ENCODE data around the gene F8. TPM values are rescaled to one million over a fixed set of nuclear protein-coding genes. Genes with fewer than 3 reads are reported as not detected.
"Not testable (repeated sequence)": the region's sequence is repeated elsewhere in the genome, so short reads cannot be mapped to it uniquely, and the experiment has no call there.

F8 gene
- total RNA-seq, 1 experiment from 2014 or later = 5.3 TPM

DNA sequence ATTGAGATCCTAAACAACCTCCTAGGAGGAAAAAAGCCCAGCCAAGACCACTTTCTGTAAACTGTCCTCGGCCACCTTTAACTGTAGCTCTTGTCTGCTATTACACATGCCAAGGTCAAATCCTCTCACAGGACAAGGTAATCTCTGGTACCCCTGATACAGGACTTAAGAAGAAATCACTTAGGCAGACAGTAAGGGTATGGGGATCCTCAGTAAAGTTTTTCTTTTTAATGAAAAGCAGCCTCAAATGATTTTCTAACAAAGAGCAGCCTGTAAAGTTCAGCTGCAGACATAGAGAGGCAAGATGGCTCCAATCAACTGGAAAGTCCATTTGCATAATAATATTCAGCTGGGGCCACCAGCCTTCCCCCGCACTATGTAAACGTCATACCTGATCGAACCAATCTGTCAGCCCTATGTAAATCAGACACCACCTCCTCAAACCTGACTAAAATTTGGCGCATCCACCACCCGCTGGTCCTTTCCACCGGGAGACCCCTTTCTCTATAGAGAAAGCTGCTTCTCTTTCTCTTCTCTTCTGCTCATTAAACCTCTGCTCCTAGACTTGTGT, 202.7 kb downstream of the F8 start:
- DNase-seq (ENCODE audit: extremely low read depth, low read depth) = no peak

DNA sequence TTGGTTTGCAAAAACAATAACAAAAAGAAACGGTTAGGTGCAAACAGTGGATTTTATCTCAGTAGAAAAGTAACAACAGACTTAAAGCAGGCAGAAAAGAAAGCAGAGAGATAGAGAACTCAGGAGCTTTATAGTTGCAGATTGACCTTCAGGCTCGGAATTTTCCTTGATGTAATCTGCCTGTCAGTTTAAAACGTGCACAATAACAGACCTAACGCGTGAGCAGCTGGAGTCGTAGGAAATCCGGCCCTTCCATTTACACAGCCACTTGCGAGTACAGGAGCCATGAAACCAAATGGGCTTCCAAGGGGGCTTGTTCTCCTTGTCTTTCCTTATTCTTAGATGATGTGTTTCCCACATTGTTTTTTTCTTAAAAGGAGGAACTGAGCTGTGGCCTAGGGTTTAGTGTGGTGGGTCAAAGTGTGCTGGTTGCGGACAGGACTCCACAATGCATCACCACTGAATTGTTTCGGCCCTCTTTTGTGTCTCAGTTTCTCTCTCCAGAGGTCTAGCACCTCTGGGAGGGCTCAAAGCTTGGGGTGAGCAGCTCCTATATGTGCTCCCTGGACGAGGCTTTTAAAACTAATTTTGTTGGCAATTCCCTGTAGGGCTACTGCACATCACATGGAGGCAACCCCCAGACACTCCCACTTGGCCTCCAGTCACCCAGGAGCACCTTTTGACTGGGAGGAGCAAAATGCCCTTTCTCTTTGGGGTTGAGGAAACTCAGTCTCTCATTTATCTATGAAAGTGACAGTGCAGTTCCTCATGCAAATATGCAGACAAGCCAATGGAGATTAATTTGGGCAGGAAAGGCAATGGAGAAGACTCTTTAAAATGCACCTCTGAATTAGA, 203.4 kb downstream of the F8 start:
- no peak for DNase-seq (ENCODE audit: extremely low read depth, low read depth)

DNA sequence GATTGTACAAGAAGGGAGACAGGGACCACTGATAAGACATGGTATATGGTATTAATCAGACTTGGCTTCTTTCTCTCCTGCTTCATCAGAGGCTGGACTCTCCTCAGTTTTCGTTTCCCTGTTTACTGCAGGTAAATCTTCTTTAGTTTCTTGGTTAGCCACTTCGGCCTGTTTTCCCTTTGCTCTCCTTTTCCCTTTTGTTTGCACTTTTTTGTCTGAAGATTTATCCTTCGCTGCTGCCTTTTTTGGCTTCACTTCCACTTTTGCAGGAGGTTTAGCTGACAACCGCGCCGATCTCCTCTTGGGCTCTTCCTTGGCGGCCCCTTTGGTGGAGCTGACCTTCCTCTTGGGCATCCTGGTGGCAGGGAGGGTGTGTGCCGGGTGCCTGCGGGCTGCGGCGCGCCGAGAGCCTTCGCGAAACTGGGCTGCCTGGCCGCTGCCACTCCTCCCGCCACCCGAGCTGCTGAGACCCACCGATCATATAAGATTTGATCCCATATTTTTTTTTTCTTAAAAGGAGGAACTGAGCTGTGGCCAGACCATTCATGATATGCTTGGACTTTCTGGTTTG, 205.4 kb downstream of the F8 start:
- not testable (repeated sequence) for DNase-seq (ENCODE audit: extremely low read depth, low read depth)

DNA sequence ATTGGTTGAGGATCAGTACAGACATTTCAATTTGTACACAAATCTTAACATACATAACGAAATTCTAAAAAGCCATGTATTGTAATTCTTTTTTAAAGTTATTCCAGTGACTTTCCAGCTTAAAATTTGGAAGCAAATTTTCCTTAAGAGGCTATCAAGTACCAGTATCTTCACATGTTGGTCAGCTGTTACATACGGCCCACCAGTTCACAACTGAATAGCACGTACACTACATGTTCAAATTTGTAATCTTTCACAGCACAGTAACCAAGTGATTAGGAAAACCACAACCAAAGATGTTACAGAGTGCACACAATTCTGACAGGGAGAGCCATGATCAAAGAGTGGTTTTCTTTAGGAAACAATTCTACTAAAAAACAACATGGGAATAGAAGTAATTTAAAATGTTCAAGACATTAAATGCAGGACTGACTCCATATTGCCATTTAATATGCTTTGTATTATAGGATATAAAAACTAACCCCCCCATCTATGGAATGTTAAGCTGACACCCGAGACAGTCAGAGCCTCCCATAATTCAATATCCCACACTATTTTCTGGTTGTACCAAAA, 206.1 kb downstream of the F8 start:
- not testable (repeated sequence) for DNase-seq (ENCODE audit: extremely low read depth, low read depth)

DNA sequence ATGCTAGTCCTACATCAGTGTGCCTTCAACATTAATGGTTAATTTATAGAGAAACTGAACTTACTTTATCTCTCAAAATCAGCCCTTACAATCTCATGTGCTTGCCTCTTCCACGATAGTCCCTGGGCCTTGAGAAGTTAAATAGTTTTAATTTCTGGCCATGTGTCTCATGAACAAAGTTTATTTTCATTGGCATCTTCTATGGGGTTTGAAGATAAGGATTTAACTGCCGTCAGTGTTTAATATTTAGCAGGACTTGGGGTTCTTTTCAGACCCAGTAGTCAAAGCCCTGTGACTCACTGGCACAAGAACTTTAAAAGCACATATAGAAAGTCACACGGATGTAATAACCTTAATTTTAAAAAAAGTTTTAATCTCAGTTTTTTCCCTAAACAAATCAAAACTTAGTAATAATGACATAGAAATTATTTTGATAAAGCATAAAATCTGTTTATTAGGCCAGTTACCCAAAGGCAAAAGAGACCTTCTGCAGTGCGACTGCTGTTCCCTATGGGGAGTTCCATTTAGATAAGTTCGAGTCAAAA, 207.2 kb downstream of the F8 start:
- no peak for DNase-seq (ENCODE audit: extremely low read depth, low read depth)

DNA sequence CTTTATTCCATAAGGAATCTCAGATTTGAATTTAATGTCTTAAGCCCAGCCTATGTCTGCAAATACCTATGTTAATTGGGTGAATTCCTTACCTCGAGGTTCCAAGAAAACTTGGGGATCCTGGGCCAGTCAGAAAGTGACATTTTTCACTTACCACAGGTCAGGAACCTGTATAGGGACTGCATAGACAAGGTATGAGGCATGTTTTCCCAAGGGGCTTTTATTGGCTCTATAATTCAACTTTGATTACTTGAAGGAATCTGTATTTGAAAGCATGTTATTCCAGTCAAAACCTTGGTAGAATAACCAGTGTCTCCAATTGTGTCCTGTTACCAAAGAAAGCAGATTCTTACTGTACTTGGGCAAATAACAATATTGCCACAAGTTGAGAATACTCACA, 208.7 kb downstream of the F8 start:
- no peak for DNase-seq (ENCODE audit: extremely low read depth, low read depth)

DNA sequence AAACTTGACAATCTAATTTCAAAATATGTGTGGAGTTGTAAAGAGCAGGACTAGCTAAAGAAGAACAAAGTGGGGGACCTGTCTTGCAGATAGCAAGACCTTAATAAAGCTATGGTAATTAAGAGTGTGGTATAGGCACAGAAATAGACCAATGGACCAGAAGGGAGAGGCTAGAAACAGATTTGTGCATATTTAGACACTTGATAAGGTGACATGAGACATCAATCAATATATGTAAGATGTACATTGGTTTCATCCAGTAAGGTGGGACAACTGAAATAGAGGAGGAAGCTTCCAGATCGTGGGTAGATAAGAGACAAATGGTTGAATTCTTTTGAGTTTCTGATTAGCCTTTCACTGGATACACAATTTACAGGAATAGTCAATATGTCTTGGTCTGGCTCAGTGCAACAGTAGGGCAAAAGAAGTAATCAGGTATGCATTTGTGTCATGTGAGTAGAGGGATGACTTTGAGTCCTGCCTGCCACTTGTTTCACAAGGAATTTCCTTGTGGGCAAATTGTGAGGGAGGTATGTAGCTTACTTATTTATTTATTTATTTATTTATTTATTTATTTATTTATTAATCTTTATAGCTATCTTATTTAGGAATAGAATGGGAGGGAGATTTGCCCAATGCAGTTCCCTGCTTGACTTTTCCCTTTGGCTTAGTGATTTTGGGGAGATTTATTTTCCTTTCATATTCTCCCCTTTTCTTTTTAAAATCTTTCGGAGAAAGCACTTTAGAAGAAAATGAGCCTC, 210.0 kb downstream of the F8 start:
- no peak for DNase-seq (ENCODE audit: extremely low read depth, low read depth)

DNA sequence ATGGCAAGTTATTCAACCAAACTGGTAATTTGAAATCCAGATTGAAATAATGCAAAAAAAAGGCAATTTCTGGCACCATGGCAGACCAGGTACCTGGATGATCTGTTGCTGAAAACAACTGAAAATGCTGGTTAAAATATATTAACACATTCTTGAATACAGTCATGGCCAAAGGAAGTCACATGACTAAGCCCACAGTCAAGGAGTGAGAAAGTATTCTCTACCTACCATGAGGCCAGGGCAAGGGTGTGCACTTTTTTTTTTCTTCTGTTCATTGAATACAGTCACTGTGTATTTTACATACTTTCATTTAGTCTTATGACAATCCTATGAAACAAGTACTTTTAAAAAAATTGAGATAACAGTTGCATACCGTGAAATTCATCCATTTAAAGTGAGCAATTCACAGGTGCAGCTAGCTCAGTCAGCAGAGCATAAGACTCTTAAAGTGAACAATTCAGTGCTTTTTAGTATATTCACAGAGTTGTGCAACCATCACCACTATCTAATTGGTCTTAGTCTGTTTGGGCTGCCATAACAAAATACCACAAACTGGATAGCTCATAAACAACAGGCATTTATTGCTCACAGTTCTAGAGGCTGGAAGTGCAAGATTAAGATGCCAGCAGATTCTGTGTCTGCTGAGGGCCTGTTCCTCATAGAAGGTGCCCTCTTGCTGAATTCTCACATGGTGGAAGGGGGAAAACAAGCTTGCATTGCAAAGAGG, 212.4 kb downstream of the F8 start:
- no peak for DNase-seq (ENCODE audit: extremely low read depth, low read depth)

DNA sequence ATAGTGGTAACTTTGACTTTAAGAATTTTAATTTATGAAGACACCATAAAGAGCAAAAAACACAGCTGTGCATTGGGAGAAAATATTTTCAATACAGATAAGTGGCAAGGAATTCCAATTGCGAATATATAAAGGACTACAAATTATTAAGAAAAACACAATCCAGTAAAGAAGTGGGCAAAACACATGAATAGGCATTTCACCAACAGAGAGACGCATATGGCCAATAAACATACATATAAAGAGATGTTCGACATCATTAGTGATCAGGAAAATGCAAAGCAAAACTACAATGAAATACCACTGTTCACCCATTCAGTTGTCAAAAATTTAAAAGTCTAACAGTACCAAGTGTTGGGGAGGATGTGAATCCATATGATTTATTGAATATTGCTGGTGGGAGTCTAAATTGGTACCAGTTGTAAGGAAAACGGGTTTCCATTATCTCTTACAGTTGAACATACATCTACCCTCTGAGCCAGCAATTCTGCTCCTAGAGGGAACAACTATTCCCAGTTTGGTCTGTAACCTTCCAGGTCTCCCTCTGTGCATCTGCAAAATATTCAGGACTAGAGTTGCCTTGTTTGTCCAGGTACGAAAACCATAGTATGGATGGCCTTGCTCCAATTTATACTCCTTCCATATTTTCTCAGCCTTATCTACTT, 215.6 kb downstream of the F8 start:
- DNase-seq (ENCODE audit: extremely low read depth, low read depth) = no peak

DNA sequence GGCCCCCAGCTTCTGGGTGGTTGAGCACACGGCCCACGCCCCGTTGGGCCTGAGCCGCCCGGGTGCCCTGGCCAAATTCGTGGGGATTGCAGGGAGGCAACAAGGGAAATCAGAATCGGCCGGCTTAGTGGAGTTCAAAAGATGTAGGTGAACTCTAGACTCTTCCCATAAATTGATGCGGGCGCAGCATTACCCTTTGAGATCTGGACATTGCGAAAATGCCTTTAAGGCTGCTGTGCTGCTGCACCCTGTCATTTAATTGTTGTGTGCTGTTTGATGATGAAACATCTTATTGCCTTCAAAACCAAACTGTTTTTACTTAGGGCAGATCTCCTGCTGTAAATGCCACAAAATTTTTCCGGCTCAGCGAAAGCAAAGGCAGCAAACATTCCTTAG, 216.8 kb downstream of the F8 start:
- no peak for DNase-seq (ENCODE audit: extremely low read depth, low read depth)

DNA sequence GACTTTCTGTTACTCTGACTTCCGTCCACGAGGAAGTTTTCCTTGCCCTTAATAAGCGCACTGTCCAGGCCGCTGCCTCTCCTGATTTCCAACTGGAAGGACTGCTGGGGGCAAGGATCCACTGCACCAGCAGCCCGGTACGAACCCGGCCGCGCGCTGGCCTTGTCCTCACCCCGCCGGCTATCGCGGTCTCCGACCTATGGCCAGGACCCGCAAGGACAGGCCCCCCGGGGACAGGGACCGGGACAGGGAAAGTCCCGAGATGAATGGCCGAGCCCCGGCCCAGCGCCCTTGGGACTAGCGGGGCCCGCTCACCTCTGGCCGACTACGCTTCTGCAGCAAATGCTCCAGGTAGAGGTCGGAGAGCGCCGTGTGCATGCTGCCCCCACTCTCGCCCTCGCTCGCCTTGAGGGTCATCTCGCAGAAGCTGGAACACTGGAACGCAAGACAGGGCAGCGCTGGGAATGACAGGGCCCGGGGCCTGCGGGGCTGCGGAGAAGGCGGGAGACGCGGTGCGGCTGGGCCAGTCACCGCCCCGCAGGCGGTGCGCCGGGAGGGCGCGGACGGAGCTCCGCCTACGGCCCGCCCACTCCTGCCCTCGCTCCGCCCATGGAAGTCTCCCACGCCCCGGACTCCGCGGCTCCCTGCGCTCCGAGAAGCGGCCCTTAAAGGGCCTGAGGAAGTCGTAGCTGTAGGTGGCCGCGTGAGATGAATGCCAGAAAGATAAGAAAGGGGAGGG, 217.4 kb downstream of the F8 start, which contains the start of gene MPP1:
TSS of gene MPP1 (minus strand) at position 529 of the 739 bp plus-strand sequence. CDS start at position 417, 112 bp downstream.
- DNase-seq (ENCODE audit: extremely low read depth, low read depth) = peak; percentile 65

DNA sequence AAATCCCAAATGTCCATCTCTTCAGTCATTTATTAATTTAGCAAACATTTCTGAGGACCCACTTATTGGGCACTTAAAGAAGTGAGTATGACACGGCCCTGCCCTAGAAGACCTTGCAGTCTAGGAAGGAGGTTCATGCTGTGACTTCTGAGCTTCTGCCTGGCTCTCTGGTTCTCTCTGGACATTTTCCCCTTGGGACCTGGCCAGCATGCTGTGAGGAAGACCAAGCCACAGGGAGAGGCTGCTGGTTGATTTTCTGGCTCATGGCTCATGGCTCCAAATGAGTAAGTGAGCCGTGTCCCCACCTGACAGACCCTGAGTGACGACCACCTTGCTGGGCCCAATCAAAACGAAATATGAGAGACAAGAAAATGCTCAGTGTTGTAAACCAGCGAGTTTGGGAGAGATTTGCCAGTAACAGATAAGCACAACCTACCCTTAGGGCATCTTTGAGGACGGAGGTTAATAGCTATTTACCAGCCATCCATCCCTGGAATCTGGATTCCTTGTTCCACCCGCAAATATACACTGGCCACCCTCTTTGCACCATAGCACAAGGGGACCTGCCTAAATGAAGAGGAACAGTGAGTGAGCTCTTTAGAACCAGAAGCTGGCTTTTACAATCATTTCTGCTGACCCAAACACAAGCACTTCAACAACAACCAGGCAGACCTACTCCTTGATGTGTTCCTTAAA, 218.1 kb downstream of the F8 start:
- DNase-seq (ENCODE audit: extremely low read depth, low read depth) = no peak

DNA sequence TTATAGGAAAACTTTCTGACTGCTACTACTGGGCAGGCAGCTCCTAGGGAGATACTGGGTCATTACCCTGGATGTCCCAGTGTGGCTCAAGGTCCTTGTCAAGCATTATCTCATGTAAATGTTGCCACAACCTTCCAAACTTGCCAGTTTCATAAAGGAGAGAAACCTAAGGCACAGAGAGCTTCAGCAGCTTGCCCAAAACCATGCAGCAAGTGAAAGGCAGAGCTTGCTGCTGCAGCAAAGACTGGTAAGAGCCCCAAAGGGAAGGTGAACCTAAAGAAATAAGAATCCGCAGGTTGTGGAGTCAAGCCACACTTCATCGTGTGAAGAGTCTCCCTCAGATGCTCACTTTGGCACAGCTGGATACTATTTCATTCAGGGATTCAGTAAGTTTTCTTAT, 219.6 kb downstream of the F8 start:
- no peak for DNase-seq (ENCODE audit: extremely low read depth, low read depth)

DNA sequence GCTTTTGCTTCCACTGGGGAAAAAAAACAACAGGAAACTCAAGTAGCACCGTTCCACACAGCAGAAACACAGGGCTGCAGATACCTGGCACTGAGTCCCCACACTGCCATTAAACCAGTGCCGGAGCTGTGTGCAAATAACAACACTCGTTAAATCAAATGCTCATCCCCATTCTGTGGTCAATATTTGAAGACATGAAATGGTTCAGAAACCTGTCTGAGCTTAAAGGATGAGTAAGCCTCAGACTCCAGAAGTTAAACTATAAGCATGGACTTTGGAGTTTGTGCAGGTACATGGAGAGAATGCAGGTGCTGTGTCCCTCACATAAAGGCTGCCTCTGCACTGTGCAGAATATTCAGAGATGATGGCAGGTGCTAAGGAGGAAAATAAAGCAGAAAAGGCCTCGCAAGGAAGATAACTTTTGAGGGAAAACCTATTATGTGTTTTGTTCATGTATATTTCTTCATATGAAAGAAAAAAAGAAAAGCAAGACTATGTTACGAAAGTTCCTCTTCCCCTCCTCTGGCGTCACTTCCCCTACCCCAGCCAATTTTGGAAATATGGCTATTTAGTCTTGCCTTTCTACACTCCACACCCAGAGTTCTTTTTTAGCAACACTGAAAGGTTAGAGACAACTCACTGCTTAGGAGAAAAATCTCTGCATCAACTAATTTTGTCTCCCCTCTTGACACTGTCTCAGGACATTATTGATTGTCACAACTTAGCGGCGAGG, 221.9 kb downstream of the F8 start:
- DNase-seq (ENCODE audit: extremely low read depth, low read depth) = no peak

DNA sequence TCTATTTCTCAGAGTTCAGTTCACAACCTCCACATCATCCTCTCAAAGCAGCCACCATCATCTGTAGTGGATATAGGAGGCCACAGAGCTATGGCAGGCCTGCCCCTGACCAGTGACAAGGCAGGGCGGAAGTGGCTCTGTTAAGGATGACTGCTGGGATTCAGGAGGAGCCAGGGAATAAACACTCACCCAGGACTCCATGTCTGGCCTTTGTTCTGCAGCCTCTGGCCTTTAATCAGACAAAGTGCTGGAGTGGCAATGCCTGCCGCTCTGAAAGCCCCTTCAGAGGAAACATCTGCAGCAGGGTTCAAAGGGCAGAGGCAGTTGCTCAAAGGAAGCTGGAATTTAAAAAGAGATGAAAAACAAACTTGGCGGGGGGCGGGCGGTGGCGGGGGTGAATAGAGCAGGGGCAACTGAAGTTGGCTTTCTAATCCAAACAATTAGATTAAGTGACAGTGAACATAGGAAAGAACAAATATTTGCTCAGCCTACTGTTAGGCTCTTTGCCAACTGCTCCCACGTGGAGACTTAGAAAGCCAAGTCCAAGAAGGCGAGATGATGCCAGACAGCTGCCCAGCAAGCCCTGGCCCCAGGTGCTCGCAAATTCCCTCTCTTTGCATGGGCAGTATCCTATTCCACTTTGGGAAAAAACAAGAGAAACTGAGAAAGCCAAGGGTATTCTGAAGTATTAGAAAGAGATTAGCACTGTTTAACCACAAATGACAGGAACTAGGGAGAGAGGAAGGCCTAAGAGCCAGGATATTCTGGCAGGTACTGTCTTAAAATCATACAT, 222.8 kb downstream of the F8 start:
- DNase-seq (ENCODE audit: extremely low read depth, low read depth) = no peak

DNA sequence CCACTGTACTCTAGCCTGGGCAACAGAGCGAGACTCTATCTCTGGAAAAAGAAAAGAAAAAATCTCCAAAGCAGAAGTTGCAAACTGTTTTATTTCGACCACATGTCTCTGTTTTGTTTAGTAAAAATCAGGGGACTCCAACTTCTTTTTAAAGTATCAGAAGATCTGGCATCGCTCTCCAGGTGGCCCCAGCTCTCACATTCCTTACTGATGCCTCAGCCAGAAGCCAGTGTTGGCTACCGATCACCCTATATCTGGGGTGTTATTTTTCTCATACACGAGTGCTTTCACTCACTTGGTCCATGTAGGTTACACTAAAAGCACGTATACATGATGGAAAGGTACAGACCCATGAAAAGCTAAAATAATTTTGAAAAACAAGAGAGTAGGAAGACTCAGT, 225.5 kb downstream of the F8 start:
- no peak for DNase-seq (ENCODE audit: extremely low read depth, low read depth)

DNA sequence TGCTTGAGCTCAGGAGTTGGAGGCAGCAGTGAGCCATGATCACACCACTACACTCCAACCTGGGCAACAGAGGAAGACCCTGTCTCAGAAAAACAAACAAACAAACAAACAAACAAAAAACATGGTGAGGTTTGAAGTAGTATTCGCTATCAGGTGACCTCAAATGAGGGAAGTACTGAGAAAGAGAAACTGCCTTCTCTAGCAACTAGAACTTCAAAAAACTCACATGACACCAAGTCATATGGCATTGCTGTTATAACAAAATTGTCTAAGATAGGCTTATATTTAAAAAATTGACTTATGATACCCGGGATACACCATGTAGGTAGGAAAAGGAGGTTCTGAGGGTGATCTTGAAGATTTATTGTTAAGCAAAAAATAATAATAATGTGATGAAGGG, 227.5 kb downstream of the F8 start:
- DNase-seq (ENCODE audit: extremely low read depth, low read depth) = no peak
